Mesothelial cell of epicardium (in vitro differentiated cells): ENCODE results near the gene DNAH7. TPM values are rescaled to one million over a fixed set of nuclear protein-coding genes. Genes with fewer than 3 reads are reported as not detected.

Experiments
- DNase-seq, 2 experiments: peaks; one replicate each; pipeline ENCODE4 v3.0.0; 2021; ENCODE audit warnings: low spot score in 2 of 2; ENCODE audit not compliant: unreplicated experiment in 2 of 2
- H3K27ac Mint-ChIP-seq: 2 replicates; pipeline ENCODE4 v1.8.0; 2021; ENCODE audit warnings: mixed read lengths
- H3K27me3 Mint-ChIP-seq: 2 replicates; pipeline ENCODE4 v1.8.0; 2021; ENCODE audit warnings: low read depth, mixed read lengths
- H3K36me3 Mint-ChIP-seq: 2 replicates; pipeline ENCODE4 v1.8.0; 2021; ENCODE audit warnings: mixed read lengths
- H3K4me1 Mint-ChIP-seq: 2 replicates; pipeline ENCODE4 v1.8.0; 2021; ENCODE audit warnings: mixed read lengths
- H3K4me3 Mint-ChIP-seq: 2 replicates; pipeline ENCODE4 v1.8.0; 2021; ENCODE audit warnings: mild to moderate bottlenecking, moderate library complexity, mixed read lengths
- H3K9me3 Mint-ChIP-seq: 2 replicates; pipeline ENCODE4 v1.8.0; 2021; ENCODE audit warnings: mixed read lengths
- total RNA-seq: library from RNA; stranded (reverse); gene quantifications from 3 replicates; pipeline ENCODE4 v1.2.1, GENCODE V29; 2021
- TF ChIP-seq, protein P1 (sequence below): fragments of 200-600 bp; sonication (generic); IDR thresholded peaks from one replicate; pipeline ENCODE4 v1.5.0; 2021; ENCODE audit warnings: antibody characterized with exemption; ENCODE audit not compliant: unreplicated experiment

The DNAH7 gene
- total RNA-seq, 1 donor from 2014 or later: 0.63 TPM

DNA sequence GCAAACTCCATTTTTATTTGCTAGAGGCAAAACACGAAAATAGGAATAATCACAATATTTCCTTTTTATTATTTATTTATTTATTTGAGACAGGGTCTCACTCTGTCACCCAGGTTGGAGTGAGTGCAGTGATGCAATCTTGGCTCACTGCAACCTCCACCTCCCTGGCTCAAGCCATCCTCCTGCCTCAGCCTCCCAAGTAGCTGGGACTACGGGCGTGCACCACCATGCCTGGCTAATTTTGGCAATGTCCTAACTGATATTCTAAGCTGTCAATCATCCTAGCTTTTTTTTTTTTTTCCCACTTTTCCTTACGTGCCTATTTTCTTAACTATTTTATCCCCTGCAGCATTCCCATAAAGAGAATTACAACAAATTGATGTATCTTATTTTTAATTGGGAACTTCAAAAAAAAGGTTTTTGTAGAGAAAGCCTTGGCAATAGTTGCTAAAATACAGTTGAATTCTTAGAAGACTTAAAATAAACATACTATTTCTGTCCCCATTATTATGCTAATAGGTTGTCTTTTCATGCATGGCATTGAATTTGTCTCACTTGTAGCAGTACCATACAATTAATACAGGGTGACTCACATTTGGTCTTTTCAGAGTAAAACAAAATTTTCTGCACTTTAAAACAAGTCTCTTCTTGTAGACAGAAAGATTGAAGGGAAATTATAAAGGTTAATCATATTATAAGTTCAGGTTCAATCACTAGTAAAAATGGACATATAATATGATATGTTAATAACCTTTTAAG lies 258.1 kb downstream of the DNAH7 start:
- H3K4me3 Mint-ChIP-seq: no peak overlapping the region

DNA sequence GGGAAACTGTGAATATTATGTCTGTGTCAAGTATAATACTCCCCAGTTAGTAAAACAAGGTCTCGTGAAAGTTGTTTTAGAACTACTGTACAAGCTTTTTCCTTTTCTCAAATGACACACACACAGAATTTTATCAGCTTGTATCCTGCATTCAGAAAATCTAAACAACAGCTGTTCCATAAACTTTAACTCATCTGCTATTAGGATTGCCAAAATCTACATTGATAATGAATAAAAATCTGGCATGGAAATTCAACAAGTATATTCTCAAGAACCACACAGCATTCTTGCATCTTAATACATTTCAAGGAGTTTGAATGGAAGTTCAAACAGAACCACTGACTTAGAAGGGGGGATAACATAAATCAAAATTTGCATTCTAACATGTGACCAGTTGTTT lies 260.4 kb downstream of the DNAH7 start:
- TF ChIP-seq, protein P1, sequence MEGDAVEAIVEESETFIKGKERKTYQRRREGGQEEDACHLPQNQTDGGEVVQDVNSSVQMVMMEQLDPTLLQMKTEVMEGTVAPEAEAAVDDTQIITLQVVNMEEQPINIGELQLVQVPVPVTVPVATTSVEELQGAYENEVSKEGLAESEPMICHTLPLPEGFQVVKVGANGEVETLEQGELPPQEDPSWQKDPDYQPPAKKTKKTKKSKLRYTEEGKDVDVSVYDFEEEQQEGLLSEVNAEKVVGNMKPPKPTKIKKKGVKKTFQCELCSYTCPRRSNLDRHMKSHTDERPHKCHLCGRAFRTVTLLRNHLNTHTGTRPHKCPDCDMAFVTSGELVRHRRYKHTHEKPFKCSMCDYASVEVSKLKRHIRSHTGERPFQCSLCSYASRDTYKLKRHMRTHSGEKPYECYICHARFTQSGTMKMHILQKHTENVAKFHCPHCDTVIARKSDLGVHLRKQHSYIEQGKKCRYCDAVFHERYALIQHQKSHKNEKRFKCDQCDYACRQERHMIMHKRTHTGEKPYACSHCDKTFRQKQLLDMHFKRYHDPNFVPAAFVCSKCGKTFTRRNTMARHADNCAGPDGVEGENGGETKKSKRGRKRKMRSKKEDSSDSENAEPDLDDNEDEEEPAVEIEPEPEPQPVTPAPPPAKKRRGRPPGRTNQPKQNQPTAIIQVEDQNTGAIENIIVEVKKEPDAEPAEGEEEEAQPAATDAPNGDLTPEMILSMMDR: no peak
- Mint-ChIP-seq H3K27me3 (no peaks in the 10 kb centered on the region), H3K4me3 (no peak overlapping the region), H3K9me3 (no peaks in the 10 kb centered on the region), H3K27ac (no peak overlapping the region), H3K36me3 (no peaks in the 10 kb centered on the region), H3K4me1 (peaks cover under 1% of the 10 kb centered on the region)
- no peak for DNase-seq

More for the DNA sequence above, 258.1 kb downstream of the DNAH7 start:
- H3K4me1 Mint-ChIP-seq: peaks cover 1% of the 10 kb centered on the region
- no peak for DNase-seq
- no peaks in the 10 kb centered on the region for H3K9me3 Mint-ChIP-seq
- H3K36me3 Mint-ChIP-seq: no peaks in the 10 kb centered on the region
- H3K27ac Mint-ChIP-seq: no peak overlapping the region
- H3K27me3 Mint-ChIP-seq: no peaks in the 10 kb centered on the region
- TF ChIP-seq, protein P1: no peak

DNA sequence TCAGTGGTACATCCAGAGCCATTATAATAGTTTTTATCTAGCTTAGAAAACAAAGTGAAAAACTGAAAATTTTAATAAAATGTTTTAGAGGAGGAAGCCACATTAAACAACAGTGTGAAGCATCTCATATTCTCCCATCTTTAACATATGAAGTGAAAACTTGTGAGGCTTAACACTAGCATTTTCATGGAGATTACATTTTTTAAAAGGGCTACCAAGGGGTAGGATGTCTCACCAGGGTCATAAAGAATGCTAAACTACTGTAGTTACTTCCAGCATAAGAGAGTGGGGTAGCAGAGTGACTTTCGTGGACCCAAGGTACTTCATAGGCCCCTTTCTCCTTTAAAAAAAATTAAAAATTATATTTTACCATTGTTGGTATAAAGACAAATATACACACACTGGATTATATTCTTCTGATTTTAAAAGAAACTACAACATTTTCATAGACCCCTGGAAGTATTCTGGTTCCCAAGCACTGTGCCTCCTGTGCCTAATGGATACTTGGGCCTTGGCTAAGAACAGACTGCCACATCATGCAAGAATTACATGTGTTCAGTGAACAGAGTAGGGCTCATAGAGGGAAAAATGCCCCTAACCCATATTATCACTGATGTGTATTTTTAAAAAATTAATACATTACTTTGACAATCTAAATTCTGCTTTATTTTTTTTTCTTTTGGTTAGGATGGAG lies 263.2 kb downstream of the DNAH7 start:
- H3K4me1 Mint-ChIP-seq: no peaks in the 10 kb centered on the region

DNA sequence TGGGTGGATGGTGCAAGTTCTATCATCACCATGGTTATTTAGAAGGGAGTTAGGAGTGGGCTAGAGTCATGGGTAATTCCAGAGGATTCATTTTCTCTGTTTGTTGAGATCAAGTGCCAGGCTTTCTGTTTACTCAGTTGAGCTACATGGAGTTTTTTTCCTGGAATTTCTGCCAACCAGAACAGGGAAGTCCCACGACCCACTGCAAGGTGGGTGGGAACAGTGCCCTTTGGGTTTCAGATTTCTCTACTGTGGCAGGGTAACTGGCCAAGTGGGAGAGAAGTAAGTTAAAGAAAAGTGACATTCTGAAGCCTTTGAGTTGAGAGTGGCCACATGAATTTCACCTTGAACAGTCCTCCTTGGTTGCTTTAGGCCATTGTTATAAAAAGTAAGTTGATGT lies 272.8 kb downstream of the DNAH7 start:
- no peak overlapping the region for H3K4me3 Mint-ChIP-seq
- DNase-seq: no peak
- no peaks in the 10 kb centered on the region for H3K27me3 Mint-ChIP-seq
- peaks cover 6% of the 10 kb centered on the region for H3K9me3 Mint-ChIP-seq
- H3K4me1 Mint-ChIP-seq: no peaks in the 10 kb centered on the region
- TF ChIP-seq, protein P1: no peak
- no peaks in the 10 kb centered on the region for H3K36me3 Mint-ChIP-seq
- no peak overlapping the region for H3K27ac Mint-ChIP-seq

More for the DNA sequence above, 263.2 kb downstream of the DNAH7 start:
- TF ChIP-seq, protein P1: no peak
- Mint-ChIP-seq H3K36me3 (no peaks in the 10 kb centered on the region), H3K4me3 (no peak overlapping the region), H3K9me3 (no peaks in the 10 kb centered on the region), H3K27me3 (no peaks in the 10 kb centered on the region), H3K27ac (no peak overlapping the region)
- DNase-seq: no peak

DNA sequence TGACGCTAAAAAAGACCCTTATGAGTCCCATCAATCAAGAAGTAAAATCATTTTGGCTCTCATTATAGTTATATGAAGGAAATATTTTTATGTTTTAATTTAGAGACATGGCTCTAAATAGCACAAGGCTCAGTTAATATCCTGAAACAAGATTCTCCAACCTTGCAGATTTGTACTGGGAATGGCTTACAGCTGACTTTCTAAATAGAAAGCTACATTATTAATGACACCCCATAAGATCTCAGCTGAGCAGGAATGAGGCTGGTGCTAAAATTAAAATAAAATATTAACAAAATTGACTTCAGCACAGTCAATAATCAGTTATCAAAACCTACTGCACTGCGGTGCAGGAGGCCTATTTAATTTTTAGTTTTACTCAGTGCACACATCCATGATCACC lies 274.8 kb downstream of the DNAH7 start:
- Mint-ChIP-seq H3K4me1 (no peaks in the 10 kb centered on the region), H3K36me3 (peaks cover 3% of the 10 kb centered on the region), H3K27me3 (no peaks in the 10 kb centered on the region), H3K9me3 (peaks cover 25% of the 10 kb centered on the region), H3K4me3 (no peak overlapping the region), H3K27ac (no peak overlapping the region)
- TF ChIP-seq, protein P1: no peak
- DNase-seq: no peak
